ENCODE data around the gene BORCS5. TPM values are rescaled to one million over a fixed set of nuclear protein-coding genes. Genes with fewer than 3 reads are reported as not detected.
"Not testable (repeated sequence)": the region's sequence is repeated elsewhere in the genome, so short reads cannot be mapped to it uniquely, and the experiment has no call there.

Gene BORCS5
- total RNA-seq, 2 experiments from 2014 or later, result 18.8 to 21.2 TPM

GRCh38 chr12:12467264-12467663, 110.4 kb downstream of the BORCS5 start:
- H3K4me3 Mint-ChIP-seq, result no peak overlapping the region
- peaks cover 65% of the 10 kb centered on the region for H3K4me1 Mint-ChIP-seq (ENCODE audit: low read depth)
- POLR2A ChIA-PET, result interaction anchor here (1.0 to 4.3 kb wide), 7 partner anchors 8 to 249 kb away, joined by 5 to 43 read pairs (median 6); partner anchors contain the start of gene BORCS5
- H3K36me3 Mint-ChIP-seq (ENCODE audit: low read depth), result peaks cover 53% of the 10 kb centered on the region
- H3K27me3 Mint-ChIP-seq (ENCODE audit: low read depth), result no peaks in the 10 kb centered on the region
- no peaks in the 10 kb centered on the region for H3K9me3 Mint-ChIP-seq (ENCODE audit: insufficient read depth)
- DNase-seq, result no peak
- CTCF ChIA-PET, result interaction anchor here (0.8 to 2.5 kb wide), 8 partner anchors 7 to 270 kb away, joined by 3 to 19 read pairs (median 4); no protein-coding TSS in a partner anchor
- H3K27ac Mint-ChIP-seq, result peak overlapping the region; percentile 31
- peak; percentile 40 for ATAC-seq

GRCh38 chr12:12467688-12468261, 110.9 kb downstream of the BORCS5 start:
- Mint-ChIP-seq H3K4me3 (no peak overlapping the region), H3K4me1 (ENCODE audit: low read depth) (peaks cover 64% of the 10 kb centered on the region), H3K27ac (peak overlapping the region; percentile 31), H3K36me3 (ENCODE audit: low read depth) (peaks cover 53% of the 10 kb centered on the region), H3K27me3 (ENCODE audit: low read depth) (no peaks in the 10 kb centered on the region), H3K9me3 (ENCODE audit: insufficient read depth) (no peaks in the 10 kb centered on the region)
- ATAC-seq (peak; percentile 48), DNase-seq (no peak)
- POLR2A ChIA-PET, result interaction anchor here (1.7 to 4.3 kb wide), 4 partner anchors 7 to 248 kb away, joined by 5 to 43 read pairs (median 16); partner anchors contain the start of gene BORCS5
- CTCF ChIA-PET, result interaction anchor here (1.2 to 1.7 kb wide), 2 partner anchors 90 to 149 kb away, joined by 4 to 5 read pairs; no protein-coding TSS in a partner anchor

GRCh38 chr12:12468575-12468974, 111.7 kb downstream of the BORCS5 start:
- Mint-ChIP-seq H3K9me3 (ENCODE audit: insufficient read depth) (no peaks in the 10 kb centered on the region), H3K27me3 (ENCODE audit: low read depth) (no peaks in the 10 kb centered on the region), H3K36me3 (ENCODE audit: low read depth) (peaks cover 58% of the 10 kb centered on the region), H3K4me3 (no peak overlapping the region), H3K27ac (peak overlapping the region; percentile 31), H3K4me1 (ENCODE audit: low read depth) (peaks cover 69% of the 10 kb centered on the region)
- ATAC-seq (no peak), DNase-seq (no peak)
- POLR2A ChIA-PET, result interaction anchor here (1.7 to 4.3 kb wide), 2 partner anchors 27 to 247 kb away, joined by 5 to 43 read pairs; no protein-coding TSS in a partner anchor
- CTCF ChIA-PET, result interaction anchor here (1.2 to 1.4 kb wide), 2 partner anchors 27 to 91 kb away, joined by 3 to 4 read pairs; no protein-coding TSS in a partner anchor

- DNase-seq, result no peak
- H3K9me3 Mint-ChIP-seq (ENCODE audit: insufficient read depth), result no peaks in the 10 kb centered on the region
- no peak overlapping the region for H3K27ac Mint-ChIP-seq
- CTCF ChIA-PET, result interaction anchor here (1.4 kb wide), 1 partner anchor 28 kb away, joined by 3 read pairs; no protein-coding TSS in a partner anchor
- H3K4me1 Mint-ChIP-seq (ENCODE audit: low read depth), result peaks cover 77% of the 10 kb centered on the region
- POLR2A ChIA-PET, result interaction anchor here (1.5 kb wide), 1 partner anchor 28 kb away, joined by 5 read pairs; no protein-coding TSS in a partner anchor
- no peaks in the 10 kb centered on the region for H3K27me3 Mint-ChIP-seq (ENCODE audit: low read depth)
- ATAC-seq, result no peak
- peaks cover 65% of the 10 kb centered on the region for H3K36me3 Mint-ChIP-seq (ENCODE audit: low read depth)
- no peak overlapping the region for H3K4me3 Mint-ChIP-seq
These were observed 112.5 kb downstream of the BORCS5 start for GRCh38 chr12:12469386-12469785.

- Mint-ChIP-seq H3K27ac (no peak overlapping the region), H3K4me1 (ENCODE audit: low read depth) (peaks cover 82% of the 10 kb centered on the region), H3K27me3 (ENCODE audit: low read depth) (no peaks in the 10 kb centered on the region), H3K9me3 (ENCODE audit: insufficient read depth) (no peaks in the 10 kb centered on the region), H3K36me3 (ENCODE audit: low read depth) (peaks cover 65% of the 10 kb centered on the region), H3K4me3 (no peak overlapping the region)
- no peak for ATAC-seq
- POLR2A ChIA-PET, result interaction anchor here (1.5 kb wide), 1 partner anchor 29 kb away, joined by 5 read pairs; no protein-coding TSS in a partner anchor
- CTCF ChIA-PET, result interaction anchor here (1.0 to 1.9 kb wide), 3 partner anchors 9 to 93 kb away, joined by 3 to 8 read pairs (median 4); no protein-coding TSS in a partner anchor
- DNase-seq, result no peak
These were observed 114.0 kb downstream of the BORCS5 start for GRCh38 chr12:12470751-12471306.

- not testable (repeated sequence) for H3K4me3 Mint-ChIP-seq; H3K27me3 Mint-ChIP-seq (ENCODE audit: low read depth); H3K9me3 Mint-ChIP-seq (ENCODE audit: insufficient read depth); ATAC-seq; DNase-seq; H3K27ac Mint-ChIP-seq
- peaks cover 77% of the 10 kb centered on the region for H3K4me1 Mint-ChIP-seq (ENCODE audit: low read depth)
- peaks cover 68% of the 10 kb centered on the region for H3K36me3 Mint-ChIP-seq (ENCODE audit: low read depth)
- ChIA-PET CTCF (interaction anchor here (3.7 to 11.6 kb wide), 2 partner anchors 30 to 94 kb away, joined by 31 to 124 read pairs; no protein-coding TSS in a partner anchor), POLR2A (interaction anchor here (0.7 to 4.9 kb wide), 3 partner anchors 10 to 247 kb away, joined by 3 to 63 read pairs (median 3); no protein-coding TSS in a partner anchor)
These were observed 115.4 kb downstream of the BORCS5 start for GRCh38 chr12:12471982-12472961.

GRCh38 chr12:12473223-12473622, 116.3 kb downstream of the BORCS5 start:
- Mint-ChIP-seq H3K4me1 (ENCODE audit: low read depth) (peaks cover 67% of the 10 kb centered on the region), H3K27ac (peak overlapping the region; percentile 71), H3K4me3 (no peak overlapping the region), H3K9me3 (ENCODE audit: insufficient read depth) (no peaks in the 10 kb centered on the region), H3K36me3 (ENCODE audit: low read depth) (peaks cover 67% of the 10 kb centered on the region), H3K27me3 (ENCODE audit: low read depth) (no peaks in the 10 kb centered on the region)
- DNase-seq (no peak), ATAC-seq (no peak)
- POLR2A ChIA-PET, result interaction anchor here (0.8 to 4.9 kb wide), 9 partner anchors 7 to 116 kb away, joined by 4 to 63 read pairs (median 13); partner anchors contain the start of genes BORCS5 and DUSP16
- CTCF ChIA-PET, result interaction anchor here (1.2 to 11.6 kb wide), 14 partner anchors 7 to 95 kb away, joined by 4 to 124 read pairs (median 10); partner anchors contain the start of gene DUSP16

- CTCF ChIA-PET, result interaction anchor here (0.5 to 11.6 kb wide), 24 partner anchors 8 to 263 kb away, joined by 3 to 124 read pairs (median 6); partner anchors contain the start of gene DUSP16
- peak; percentile 43 for ATAC-seq
- no peaks in the 10 kb centered on the region for H3K9me3 Mint-ChIP-seq (ENCODE audit: insufficient read depth)
- peaks cover 65% of the 10 kb centered on the region for H3K36me3 Mint-ChIP-seq (ENCODE audit: low read depth)
- DNase-seq, result peak; percentile 49
- H3K4me3 Mint-ChIP-seq, result peak overlapping the region; percentile 58
- POLR2A ChIA-PET, result interaction anchor here (0.6 to 4.9 kb wide), 19 partner anchors 9 to 293 kb away, joined by 3 to 63 read pairs (median 9); partner anchors contain the start of genes BORCS5, CDKN1B and DUSP16
- H3K27me3 Mint-ChIP-seq (ENCODE audit: low read depth), result no peaks in the 10 kb centered on the region
- peak overlapping the region; percentile 92 for H3K27ac Mint-ChIP-seq
- peaks cover 63% of the 10 kb centered on the region for H3K4me1 Mint-ChIP-seq (ENCODE audit: low read depth)
These were observed 117.6 kb downstream of the BORCS5 start for GRCh38 chr12:12474471-12474928.

GRCh38 chr12:12474931-12475795, 118.3 kb downstream of the BORCS5 start:
- Mint-ChIP-seq H3K4me3 (peak overlapping the region; percentile 58), H3K36me3 (ENCODE audit: low read depth) (peaks cover 67% of the 10 kb centered on the region), H3K27ac (peak overlapping the region; percentile 92), H3K9me3 (ENCODE audit: insufficient read depth) (no peaks in the 10 kb centered on the region), H3K4me1 (ENCODE audit: low read depth) (peaks cover 67% of the 10 kb centered on the region), H3K27me3 (ENCODE audit: low read depth) (no peaks in the 10 kb centered on the region)
- DNase-seq, result peak; percentile 73
- CTCF ChIA-PET, result interaction anchor here (0.5 to 11.6 kb wide), 19 partner anchors 9 to 240 kb away, joined by 3 to 124 read pairs (median 6); partner anchors contain the start of gene DUSP16
- peak; percentile 88 for ATAC-seq
- POLR2A ChIA-PET, result interaction anchor here (0.6 to 4.9 kb wide), 24 partner anchors 8 to 292 kb away, joined by 3 to 63 read pairs (median 6); partner anchors contain the start of genes BORCS5, CDKN1B and DUSP16
